HG02885 (cell line): ENCODE measurements around the gene FBLL1.
"Not testable (repeated sequence)": the region's sequence is repeated elsewhere in the genome, so short reads cannot be mapped to it uniquely, and the experiment has no call there.

Experiments used
- ATAC-seq: cut with Tn5 transposase; IDR thresholded peaks from one replicate; pipeline ENCODE4 v1.9.1; 2021; ENCODE audit warnings: mild to moderate bottlenecking; ENCODE audit not compliant: unreplicated experiment, poor library complexity

FBLL1 gene

DNA sequence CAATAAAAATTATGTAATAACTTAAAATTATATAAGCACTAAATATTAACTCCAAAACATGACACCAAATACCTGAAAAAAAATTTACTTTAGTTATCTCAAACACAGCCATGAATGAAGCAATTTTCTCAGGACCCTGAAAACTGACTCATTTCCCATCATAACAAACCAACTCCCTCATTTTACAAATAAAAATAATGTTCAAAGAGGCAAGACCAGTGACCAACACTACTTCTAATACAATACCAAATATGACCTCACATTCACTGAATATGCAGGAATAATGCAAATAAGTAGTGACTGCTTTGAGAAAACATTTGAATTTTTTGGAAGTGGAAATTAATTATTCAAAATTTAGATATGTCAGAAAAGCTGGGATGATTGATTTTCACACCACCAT is 21.6 kb downstream of the FBLL1 start:
- no peak for ATAC-seq

GRCh38 chr5:168552146-168552545 is 23.0 kb downstream of the FBLL1 start:
- no peak for ATAC-seq

DNA sequence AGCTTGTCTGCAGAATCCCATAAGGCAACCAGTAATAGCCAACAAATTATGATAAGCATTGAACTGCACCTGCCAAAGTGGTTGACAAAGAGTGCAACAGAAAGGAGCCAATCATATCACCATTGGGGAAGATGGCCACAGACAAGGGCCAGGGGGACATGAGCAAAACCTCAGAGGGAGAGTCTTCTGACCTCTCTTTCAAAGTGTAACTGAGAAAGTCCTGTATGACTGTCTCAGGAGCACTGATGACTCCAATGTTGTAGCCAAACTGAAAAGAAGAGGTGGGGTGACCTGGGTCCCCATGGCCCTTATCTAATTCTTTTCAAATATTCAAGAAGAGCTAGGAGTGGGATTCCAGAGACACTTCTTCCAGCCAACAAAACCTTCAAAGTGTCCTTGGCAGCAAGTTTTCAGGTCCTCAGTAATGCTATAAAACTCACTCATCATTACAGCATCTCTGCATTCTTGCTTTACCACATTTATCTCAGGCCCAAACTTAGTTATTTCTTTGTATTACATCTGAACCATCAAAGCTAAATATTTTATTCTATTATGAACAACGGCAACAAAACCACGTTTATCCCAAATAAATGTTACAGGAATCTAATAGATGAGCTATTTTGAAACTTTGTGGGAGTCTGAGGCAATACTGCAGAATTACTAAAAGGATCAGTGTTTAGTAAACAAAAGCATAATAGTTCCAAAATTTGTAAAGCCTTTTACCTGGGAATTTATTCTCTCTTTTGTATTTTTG is 24.4 kb downstream of the FBLL1 start:
- no peak for ATAC-seq

DNA sequence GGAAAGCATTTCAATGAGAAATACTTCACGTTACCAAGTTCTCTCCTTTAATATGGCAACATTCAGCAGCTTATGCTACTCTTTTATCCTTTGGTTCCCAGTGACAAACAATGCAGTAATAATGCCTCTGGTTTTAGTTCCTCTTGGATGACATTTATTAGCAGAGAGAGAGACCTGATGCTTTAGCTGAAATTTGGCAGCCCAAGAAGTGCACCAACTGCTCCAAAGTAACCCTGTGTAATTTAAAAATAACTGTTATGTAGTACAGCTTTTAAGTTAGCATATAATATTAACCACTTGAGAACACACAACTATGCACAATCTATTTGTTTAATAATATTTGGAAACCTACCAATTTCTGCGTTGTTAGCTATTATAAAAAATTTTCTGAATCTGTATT is 28.3 kb downstream of the FBLL1 start:
- ATAC-seq, result no peak

GRCh38 chr5:168562279-168562678 is 33.2 kb downstream of the FBLL1 start:
- ATAC-seq, result no peak

DNA sequence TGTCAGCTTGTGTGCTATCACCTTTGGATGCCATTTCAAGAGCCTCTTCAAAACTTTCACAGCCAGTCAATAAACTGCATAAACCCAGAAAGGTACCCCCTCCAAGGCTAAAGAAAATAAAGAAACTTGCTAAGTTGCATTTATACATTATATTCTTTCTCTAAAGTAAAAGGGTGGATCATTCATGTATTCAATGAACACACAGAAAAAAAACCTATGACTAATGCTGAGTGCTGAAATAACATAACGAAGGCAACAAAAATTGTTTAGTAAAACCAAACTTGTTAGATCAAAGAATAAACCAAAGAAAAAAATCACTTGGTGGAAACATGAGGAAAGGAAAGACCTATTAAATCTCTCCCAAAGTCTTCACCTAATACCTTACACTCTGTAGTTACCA is 34.9 kb downstream of the FBLL1 start:
- ATAC-seq, result no peak

GRCh38 chr5:168568738-168569137 is 39.6 kb downstream of the FBLL1 start:
- no peak for ATAC-seq

GRCh38 chr5:168570490-168571328 is 41.6 kb downstream of the FBLL1 start:
- no peak for ATAC-seq

- ATAC-seq, result not testable (repeated sequence)
Measured at GRCh38 chr5:168573663-168574062, 44.6 kb downstream of the FBLL1 start.

GRCh38 chr5:168574156-168574555 is 45.1 kb downstream of the FBLL1 start:
- ATAC-seq, result not testable (repeated sequence)

DNA sequence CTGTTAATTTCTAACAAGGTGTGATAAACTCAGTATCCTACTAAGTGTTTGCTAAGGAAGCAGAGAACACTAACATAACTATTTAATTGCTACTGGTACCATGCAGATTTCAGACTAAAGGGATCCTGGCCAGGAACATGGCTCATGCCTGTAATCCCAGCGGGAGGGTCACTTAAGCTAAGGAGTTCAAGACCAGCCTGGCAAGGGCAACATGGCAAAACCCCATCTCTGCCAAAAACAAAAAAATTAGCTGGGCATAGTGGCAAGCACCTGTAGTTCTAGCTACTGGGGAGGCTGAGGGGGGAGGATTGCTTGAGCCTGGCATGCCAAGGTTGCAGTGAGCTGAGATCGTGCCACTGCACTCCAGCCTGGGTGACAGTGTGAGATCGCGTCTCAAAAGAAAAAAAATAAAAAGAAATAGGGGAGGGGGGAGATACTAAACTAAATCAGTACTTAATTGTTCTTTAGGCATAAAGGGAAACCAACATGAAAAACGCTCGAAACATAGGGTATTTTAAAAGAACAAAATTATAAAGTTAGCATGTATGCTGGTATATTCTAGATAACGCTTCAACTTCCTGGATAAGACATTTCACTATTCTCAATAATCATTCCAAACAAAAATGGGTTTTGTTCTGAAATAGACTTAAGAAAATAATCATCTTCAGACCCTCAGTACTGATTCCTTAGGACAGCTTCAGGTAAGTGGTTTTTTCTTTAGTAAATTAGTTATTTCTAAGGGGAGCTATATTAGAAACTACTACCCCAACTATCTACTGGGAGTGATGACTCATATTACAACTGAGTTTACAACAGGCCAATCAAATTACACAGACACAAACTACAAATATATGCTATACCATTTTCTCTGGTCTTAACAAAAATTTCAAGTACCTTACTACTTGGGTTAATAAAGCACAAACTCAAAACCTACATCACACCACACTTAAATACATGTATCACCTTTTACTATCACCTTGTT is 46.6 kb downstream of the FBLL1 start:
- ATAC-seq, result no peak

DNA sequence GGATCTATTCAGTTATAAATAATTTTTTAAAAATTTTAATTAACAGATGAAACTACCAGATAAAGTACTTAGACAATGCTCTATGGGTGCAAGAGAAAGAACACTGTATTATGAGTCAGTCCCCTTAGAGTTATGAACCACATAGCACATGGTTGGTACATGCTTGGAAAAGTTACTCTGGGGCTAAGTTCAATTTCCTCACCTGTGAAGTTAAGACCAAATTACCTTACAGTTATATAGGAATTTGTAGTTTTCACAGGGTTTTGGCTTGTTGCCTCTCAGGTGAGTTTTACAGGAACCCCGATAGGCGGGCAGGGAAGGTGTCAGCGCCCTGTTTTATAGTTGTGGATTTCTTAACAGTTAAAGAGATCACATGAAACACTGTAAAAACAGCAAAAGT is 48.9 kb downstream of the FBLL1 start:
- no peak for ATAC-seq

DNA sequence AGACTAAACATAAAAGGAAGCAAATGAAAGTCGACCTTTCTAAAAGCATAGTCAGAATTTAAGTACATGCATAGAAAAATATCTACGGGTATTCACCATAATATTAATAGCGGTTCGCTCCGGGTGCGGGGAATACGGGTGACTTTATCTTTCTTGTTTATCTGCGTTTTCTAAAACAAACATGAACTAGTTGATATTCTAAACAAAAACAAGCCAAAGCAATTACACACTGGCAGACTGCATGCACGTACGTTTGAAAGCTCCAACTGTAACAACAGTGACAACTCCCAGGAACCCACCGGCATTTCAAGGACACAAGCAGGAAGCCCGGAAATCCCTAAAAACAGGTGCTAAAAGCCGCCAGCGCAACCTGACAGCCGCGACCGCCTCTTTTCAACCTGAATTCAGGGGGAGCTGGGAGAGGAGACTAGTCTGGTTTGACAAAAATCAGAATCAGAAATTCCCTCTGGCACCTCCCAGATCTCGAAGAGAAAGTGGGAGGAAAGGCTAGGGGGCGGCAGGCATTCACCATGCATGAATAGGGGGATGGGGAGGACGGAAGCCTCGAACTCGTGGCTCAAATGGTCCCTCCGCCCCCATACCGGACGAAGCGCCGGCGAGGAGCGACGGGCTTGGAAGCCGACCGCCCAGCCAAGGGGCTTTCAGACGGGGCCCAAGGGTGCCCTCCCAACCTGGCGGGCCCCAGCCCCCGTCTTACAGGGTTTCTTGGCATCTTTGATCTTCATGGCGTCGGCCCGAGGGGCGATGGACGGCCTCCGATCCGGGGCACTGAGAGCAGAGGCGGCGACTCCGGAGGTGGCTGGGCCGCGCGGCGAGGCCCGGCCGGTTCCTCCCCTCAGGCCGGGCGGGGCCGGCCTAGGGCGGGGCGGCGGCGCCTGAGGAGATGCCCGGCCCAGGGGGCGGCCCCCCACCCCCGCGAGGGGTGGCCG is 49.7 kb downstream of the FBLL1 start, which contains the start of gene PANK3:
Gene PANK3, minus strand, starts transcription at position 831 of the 950 bp plus-strand sequence. Its CDS starts 85 bp downstream, at position 746.
- ATAC-seq, result peak; percentile 61

- peak; percentile 94 for ATAC-seq
Measured at GRCh38 chr5:168579488-168580226, 50.6 kb downstream of the FBLL1 start.

- ATAC-seq, result no peak
Measured at GRCh38 chr5:168580227-168580508, 51.1 kb downstream of the FBLL1 start.
